ENCODE measurements around the gene FOXK1.

DNA sequence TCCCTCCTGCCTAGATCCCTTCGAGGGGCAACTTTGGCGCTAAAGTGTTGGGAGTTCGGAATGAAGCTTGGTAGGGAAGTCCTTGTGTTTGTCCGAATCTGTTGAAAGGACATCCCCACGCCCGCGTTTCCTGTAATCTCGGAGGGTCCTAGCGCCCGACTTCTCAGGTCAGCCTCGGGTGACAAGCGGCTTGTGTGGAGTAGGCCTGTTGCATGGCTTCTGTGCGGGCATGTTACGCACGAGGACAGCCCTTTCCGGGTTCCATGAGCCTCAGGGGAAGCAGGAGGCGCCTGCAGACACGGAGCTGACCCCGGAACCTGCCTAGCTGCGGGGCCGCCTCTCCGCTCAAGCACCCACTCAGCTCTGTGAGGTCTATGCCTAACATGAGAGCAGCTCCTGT lies 64.9 kb downstream of the FOXK1 start:
- TF ChIP-seq POLR2A (IDR thresholded peaks at IDR 0.05): no peak
- TF ChIP-seq, protein P1, sequence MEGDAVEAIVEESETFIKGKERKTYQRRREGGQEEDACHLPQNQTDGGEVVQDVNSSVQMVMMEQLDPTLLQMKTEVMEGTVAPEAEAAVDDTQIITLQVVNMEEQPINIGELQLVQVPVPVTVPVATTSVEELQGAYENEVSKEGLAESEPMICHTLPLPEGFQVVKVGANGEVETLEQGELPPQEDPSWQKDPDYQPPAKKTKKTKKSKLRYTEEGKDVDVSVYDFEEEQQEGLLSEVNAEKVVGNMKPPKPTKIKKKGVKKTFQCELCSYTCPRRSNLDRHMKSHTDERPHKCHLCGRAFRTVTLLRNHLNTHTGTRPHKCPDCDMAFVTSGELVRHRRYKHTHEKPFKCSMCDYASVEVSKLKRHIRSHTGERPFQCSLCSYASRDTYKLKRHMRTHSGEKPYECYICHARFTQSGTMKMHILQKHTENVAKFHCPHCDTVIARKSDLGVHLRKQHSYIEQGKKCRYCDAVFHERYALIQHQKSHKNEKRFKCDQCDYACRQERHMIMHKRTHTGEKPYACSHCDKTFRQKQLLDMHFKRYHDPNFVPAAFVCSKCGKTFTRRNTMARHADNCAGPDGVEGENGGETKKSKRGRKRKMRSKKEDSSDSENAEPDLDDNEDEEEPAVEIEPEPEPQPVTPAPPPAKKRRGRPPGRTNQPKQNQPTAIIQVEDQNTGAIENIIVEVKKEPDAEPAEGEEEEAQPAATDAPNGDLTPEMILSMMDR (IDR thresholded peaks at IDR 0.05): no peak

Measured in right lobe of liver (tissue), 4 donors.